Measurements from ENCODE around the gene TAS2R50. TPM values are rescaled to one million over a fixed set of nuclear protein-coding genes. Genes with fewer than 3 reads are reported as not detected.

The TAS2R50 gene
- total and polyA plus RNA-seq, 2 experiments from 2014 or later, result 3.4 TPM; not detected in 1

GRCh38 chr12:11014234-11014633, 27.5 kb upstream of the TAS2R50 start:
- H3F3A ChIP-seq (replicated peaks; ENCODE audit: low read depth), result no peaks in the 10 kb centered on the region
- Mint-ChIP-seq H3K36me3 (ENCODE audit: low read depth) (no peaks in the 10 kb centered on the region), H3K27ac (no peak overlapping the region), H3K9me3 (no peaks in the 10 kb centered on the region), H3K27me3 (ENCODE audit: insufficient read depth, low read depth, poor library complexity) (no peaks in the 10 kb centered on the region), H3K4me3 (no peak overlapping the region), H3K4me1 (peaks cover 3% of the 10 kb centered on the region; the same call in 2 of the 3 replicates)
- no peak overlapping the region for H2AFZ ChIP-seq
- H3K4me3 ChIP-seq, result no peak overlapping the region
- no peaks in the 10 kb centered on the region for H3K36me3 ChIP-seq (ENCODE audit: insufficient read depth)
- H3K27me3 ChIP-seq (ENCODE audit: insufficient read depth), result no peaks in the 10 kb centered on the region
- no peak overlapping the region for H3K27ac ChIP-seq (ENCODE audit: low read depth)
- H3K79me2 ChIP-seq (replicated peaks; ENCODE audit: insufficient read depth), result no peaks in the 10 kb centered on the region
- no peaks in the 10 kb centered on the region for H4K20me1 ChIP-seq (replicated peaks; ENCODE audit: insufficient read depth)
- H3K4me1 ChIP-seq (ENCODE audit: insufficient read depth), result no peaks in the 10 kb centered on the region
- ATAC-seq, result no peak
- DNase-seq (ENCODE audit: low spot score), result no peak
- H3K4me2 ChIP-seq, result no peak overlapping the region
- H3K9me2 ChIP-seq (ENCODE audit: insufficient read depth), result no peaks in the 10 kb centered on the region
- TF ChIP-seq POLR2AphosphoS5 (IDR thresholded peaks at IDR 0.05; ENCODE audit: low read depth) (no peak), CREB1 (CRISPR knock-in tag; IDR thresholded peaks at IDR 0.05; ENCODE audit: low read depth) (no peak), EZH2phosphoT487 (IDR thresholded peaks at IDR 0.05; ENCODE audit: unreplicated experiment) (no peak), NANOG (IDR thresholded peaks at IDR 0.05; ENCODE audit: borderline replicate concordance) (no peak), ZNF331 (CRISPR knock-in tag; IDR thresholded peaks at IDR 0.05; ENCODE audit: low read depth) (no peak), EZH2 (IDR thresholded peaks at IDR 0.05; ENCODE audit: low read depth, unreplicated experiment) (no peak), ZNF114 (CRISPR knock-in tag; IDR thresholded peaks at IDR 0.05) (no peak), STAT1 (IDR thresholded peaks at IDR 0.05; ENCODE audit: unreplicated experiment) (no peak), JUNB (IDR thresholded peaks at IDR 0.05; ENCODE audit: unreplicated experiment) (no peak)
- TF ChIP-seq, protein P1, sequence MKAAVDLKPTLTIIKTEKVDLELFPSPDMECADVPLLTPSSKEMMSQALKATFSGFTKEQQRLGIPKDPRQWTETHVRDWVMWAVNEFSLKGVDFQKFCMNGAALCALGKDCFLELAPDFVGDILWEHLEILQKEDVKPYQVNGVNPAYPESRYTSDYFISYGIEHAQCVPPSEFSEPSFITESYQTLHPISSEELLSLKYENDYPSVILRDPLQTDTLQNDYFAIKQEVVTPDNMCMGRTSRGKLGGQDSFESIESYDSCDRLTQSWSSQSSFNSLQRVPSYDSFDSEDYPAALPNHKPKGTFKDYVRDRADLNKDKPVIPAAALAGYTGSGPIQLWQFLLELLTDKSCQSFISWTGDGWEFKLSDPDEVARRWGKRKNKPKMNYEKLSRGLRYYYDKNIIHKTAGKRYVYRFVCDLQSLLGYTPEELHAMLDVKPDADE (IDR thresholded peaks at IDR 0.05), result no peak
- TF ChIP-seq, protein P2, sequence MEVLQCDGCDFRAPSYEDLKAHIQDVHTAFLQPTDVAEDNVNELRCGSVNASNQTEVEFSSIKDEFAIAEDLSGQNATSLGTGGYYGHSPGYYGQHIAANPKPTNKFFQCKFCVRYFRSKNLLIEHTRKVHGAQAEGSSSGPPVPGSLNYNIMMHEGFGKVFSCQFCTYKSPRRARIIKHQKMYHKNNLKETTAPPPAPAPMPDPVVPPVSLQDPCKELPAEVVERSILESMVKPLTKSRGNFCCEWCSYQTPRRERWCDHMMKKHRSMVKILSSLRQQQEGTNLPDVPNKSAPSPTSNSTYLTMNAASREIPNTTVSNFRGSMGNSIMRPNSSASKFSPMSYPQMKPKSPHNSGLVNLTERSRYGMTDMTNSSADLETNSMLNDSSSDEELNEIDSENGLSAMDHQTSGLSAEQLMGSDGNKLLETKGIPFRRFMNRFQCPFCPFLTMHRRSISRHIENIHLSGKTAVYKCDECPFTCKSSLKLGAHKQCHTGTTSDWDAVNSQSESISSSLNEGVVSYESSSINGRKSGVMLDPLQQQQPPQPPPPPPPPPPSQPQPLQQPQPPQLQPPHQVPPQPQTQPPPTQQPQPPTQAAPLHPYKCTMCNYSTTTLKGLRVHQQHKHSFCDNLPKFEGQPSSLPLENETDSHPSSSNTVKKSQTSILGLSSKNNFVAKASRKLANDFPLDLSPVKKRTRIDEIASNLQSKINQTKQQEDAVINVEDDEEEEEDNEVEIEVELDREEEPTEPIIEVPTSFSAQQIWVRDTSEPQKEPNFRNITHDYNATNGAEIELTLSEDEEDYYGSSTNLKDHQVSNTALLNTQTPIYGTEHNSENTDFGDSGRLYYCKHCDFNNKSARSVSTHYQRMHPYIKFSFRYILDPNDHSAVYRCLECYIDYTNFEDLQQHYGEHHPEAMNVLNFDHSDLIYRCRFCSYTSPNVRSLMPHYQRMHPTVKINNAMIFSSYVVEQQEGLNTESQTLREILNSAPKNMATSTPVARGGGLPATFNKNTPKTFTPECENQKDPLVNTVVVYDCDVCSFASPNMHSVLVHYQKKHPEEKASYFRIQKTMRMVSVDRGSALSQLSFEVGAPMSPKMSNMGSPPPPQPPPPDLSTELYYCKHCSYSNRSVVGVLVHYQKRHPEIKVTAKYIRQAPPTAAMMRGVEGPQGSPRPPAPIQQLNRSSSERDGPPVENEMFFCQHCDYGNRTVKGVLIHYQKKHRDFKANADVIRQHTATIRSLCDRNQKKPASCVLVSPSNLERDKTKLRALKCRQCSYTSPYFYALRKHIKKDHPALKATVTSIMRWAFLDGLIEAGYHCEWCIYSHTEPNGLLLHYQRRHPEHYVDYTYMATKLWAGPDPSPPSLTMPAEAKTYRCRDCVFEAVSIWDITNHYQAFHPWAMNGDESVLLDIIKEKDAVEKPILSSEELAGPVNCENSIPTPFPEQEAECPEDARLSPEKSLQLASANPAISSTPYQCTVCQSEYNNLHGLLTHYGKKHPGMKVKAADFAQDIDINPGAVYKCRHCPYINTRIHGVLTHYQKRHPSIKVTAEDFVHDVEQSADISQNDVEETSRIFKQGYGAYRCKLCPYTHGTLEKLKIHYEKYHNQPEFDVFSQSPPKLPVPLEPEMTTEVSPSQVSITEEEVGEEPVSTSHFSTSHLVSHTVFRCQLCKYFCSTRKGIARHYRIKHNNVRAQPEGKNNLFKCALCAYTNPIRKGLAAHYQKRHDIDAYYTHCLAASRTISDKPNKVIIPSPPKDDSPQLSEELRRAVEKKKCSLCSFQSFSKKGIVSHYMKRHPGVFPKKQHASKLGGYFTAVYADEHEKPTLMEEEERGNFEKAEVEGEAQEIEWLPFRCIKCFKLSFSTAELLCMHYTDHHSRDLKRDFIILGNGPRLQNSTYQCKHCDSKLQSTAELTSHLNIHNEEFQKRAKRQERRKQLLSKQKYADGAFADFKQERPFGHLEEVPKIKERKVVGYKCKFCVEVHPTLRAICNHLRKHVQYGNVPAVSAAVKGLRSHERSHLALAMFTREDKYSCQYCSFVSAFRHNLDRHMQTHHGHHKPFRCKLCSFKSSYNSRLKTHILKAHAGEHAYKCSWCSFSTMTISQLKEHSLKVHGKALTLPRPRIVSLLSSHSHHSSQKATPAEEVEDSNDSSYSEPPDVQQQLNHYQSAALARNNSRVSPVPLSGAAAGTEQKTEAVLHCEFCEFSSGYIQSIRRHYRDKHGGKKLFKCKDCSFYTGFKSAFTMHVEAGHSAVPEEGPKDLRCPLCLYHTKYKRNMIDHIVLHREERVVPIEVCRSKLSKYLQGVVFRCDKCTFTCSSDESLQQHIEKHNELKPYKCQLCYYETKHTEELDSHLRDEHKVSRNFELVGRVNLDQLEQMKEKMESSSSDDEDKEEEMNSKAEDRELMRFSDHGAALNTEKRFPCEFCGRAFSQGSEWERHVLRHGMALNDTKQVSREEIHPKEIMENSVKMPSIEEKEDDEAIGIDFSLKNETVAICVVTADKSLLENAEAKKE (CRISPR knock-in tag; IDR thresholded peaks at IDR 0.05), result no peak
- TF ChIP-seq, protein P3, sequence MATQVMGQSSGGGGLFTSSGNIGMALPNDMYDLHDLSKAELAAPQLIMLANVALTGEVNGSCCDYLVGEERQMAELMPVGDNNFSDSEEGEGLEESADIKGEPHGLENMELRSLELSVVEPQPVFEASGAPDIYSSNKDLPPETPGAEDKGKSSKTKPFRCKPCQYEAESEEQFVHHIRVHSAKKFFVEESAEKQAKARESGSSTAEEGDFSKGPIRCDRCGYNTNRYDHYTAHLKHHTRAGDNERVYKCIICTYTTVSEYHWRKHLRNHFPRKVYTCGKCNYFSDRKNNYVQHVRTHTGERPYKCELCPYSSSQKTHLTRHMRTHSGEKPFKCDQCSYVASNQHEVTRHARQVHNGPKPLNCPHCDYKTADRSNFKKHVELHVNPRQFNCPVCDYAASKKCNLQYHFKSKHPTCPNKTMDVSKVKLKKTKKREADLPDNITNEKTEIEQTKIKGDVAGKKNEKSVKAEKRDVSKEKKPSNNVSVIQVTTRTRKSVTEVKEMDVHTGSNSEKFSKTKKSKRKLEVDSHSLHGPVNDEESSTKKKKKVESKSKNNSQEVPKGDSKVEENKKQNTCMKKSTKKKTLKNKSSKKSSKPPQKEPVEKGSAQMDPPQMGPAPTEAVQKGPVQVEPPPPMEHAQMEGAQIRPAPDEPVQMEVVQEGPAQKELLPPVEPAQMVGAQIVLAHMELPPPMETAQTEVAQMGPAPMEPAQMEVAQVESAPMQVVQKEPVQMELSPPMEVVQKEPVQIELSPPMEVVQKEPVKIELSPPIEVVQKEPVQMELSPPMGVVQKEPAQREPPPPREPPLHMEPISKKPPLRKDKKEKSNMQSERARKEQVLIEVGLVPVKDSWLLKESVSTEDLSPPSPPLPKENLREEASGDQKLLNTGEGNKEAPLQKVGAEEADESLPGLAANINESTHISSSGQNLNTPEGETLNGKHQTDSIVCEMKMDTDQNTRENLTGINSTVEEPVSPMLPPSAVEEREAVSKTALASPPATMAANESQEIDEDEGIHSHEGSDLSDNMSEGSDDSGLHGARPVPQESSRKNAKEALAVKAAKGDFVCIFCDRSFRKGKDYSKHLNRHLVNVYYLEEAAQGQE (IDR thresholded peaks at IDR 0.05; ENCODE audit: unreplicated experiment), result no peak
- TF ChIP-seq, protein P4, sequence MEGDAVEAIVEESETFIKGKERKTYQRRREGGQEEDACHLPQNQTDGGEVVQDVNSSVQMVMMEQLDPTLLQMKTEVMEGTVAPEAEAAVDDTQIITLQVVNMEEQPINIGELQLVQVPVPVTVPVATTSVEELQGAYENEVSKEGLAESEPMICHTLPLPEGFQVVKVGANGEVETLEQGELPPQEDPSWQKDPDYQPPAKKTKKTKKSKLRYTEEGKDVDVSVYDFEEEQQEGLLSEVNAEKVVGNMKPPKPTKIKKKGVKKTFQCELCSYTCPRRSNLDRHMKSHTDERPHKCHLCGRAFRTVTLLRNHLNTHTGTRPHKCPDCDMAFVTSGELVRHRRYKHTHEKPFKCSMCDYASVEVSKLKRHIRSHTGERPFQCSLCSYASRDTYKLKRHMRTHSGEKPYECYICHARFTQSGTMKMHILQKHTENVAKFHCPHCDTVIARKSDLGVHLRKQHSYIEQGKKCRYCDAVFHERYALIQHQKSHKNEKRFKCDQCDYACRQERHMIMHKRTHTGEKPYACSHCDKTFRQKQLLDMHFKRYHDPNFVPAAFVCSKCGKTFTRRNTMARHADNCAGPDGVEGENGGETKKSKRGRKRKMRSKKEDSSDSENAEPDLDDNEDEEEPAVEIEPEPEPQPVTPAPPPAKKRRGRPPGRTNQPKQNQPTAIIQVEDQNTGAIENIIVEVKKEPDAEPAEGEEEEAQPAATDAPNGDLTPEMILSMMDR (conservative IDR thresholded peaks at IDR 0.05; ENCODE audit: low read depth in 2 of 2), result no peak

Data from GM23338 (cell line).